NCI-H2081 treated with DMSO at 0.1 percent for 48 hours (cell line): ENCODE results near the gene KIAA1586.
"Not testable (repeated sequence)": the region's sequence is repeated elsewhere in the genome, so short reads cannot be mapped to it uniquely, and the experiment has no call there.

ENCODE experiments used
- DNase-seq: peaks from one replicate; lab custom pipeline; 2025; lab: John Stamatoyannopoulos, UW

Gene KIAA1586, protein sequence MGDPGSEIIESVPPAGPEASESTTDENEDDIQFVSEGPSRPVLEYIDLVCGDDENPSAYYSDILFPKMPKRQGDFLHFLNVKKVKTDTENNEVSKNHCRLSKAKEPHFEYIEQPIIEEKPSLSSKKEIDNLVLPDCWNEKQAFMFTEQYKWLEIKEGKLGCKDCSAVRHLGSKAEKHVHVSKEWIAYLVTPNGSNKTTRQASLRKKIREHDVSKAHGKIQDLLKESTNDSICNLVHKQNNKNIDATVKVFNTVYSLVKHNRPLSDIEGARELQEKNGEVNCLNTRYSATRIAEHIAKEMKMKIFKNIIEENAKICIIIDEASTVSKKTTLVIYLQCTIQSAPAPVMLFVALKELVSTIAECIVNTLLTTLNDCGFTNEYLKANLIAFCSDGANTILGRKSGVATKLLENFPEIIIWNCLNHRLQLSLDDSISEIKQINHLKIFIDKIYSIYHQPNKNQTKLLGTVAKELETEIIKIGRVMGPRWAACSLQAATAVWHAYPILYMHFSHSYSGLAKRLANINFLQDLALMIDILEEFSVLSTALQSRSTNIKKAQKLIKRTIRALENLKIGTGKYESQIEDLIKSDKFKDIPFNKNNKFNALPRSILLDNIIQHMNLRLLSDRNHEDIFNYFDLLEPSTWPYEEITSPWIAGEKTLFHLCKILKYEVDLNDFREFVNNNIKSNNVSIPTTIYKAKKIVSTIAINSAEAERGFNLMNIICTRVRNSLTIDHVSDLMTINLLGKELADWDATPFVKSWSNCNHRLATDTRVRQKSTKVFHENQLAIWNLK

DNA sequence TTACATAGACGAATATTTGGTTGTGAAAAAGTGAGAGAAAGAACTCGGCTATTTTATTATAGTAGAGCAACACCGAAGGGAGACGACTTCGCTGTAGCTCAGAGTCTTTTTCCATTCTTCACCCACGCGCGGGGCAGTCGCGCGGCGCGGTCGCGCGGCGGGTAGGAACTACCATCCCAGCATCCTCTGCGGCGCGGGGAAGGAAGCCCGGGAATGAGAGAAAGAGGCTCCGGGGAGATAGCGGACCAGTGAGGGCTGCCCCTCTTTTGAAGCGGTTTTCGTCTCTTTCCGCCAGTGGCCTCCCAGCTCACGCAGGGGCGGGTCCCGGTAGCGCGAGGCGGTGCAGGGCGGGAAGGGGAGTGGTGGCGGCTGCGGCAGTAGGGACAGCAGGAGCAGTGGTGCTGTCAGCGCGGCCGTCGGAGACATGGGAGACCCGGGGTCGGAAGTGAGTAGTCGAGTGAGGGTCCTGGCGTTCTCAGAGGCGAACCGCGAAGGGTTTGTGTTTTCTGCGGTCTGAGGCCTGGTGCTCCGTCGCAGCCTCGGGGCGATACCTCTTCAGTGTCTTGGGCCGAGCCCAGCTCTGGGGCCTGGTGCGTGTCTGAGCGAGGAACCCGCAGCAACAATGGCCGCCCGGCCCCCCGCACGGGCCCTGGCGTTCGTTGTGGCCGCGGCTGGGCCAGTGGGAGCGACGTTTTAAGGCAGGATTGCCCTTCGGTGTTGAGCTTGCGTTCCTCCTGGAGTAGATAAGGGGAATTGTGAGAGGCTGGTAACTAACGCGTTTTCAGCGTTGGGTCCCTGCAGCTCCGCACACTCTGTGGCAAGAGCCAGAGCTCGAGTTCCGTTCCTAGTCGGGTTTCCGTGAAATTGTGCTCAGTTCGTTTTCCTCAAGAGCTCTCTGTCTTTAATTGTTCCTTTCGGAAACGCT, at the start of gene KIAA1586:
Gene KIAA1586, plus strand, starts transcription at position 362 of the 925 bp plus-strand sequence. Its CDS starts 63 bp downstream, at position 425.
- peak; percentile 63 for DNase-seq

DNA sequence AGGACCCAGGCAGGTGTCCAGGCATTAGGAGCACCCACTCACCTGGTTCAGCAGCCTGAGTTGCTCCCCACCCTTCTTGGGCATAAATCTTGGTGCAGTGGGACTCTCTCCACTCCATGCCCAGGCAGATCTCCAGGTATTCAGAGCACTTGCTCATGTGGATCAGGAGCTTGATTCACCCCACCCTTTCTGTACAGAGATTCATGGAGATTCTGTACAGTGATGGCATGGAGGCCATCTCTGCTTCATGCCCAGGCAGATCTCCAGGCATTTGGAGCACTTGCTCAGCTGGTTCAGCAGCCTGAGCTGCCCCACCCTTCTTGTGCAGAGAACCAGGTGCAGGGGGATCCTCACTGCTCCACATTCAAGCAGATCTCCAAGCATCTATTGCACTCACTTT, 47.4 kb upstream of the KIAA1586 start:
- DNase-seq, result no peak

DNA sequence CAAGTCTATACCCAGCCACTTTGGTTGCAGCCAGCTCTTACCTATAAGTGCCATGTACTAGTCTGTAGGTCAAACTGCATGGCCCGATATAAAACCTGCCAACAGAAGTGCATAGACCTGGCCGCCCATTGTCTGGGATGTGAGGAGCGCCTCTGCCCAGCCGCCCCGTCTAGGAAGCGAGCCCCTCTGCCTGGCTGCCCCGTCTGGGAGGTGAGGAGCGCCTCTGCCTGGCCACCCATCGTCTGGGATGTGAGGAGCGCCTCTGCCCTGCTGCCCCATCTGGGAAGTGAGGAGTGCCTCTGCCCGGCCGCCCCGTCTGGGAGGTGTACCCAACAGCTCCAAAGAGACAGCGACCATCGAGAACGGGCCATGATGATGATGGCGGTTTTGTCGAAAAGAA, 46.7 kb upstream of the KIAA1586 start:
- DNase-seq, result not testable (repeated sequence)

DNA sequence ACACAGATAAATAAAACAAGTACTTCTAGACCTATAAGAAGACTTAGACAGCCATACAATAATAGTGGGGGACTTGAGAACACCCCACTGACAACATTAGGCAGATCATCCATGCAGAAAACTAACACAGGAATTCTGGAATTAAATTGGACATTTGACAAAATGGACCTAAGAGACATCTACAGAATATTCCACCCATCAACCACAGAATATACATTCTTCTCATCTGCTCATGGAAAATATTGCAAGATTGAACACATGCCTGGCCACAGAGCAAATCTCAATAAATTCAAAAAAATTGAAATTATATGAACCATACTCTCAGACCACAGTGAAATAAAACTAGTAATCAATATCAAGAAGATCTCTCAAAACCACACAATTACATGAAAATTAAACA, 44.3 kb upstream of the KIAA1586 start:
- DNase-seq, result no peak

DNA sequence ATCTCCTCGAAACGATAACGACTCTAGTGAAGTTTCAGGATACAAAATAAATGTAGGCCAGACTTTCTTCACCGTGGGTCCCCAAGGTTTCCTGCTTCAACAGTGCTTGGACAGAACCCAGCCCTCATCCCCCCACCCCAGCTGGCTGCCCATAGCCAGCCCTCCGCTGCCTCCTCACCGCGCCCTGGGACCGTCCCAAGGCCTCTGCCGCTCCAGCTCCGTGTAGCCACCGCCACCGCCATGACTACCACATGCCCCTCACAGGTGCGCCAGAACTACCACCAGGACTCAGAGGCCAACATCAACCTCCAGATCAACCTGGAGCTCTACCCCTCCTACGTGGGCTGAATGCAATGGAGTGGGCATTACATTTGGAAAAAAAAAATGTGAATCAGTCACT, 42.2 kb upstream of the KIAA1586 start:
- DNase-seq, result no peak

DNA sequence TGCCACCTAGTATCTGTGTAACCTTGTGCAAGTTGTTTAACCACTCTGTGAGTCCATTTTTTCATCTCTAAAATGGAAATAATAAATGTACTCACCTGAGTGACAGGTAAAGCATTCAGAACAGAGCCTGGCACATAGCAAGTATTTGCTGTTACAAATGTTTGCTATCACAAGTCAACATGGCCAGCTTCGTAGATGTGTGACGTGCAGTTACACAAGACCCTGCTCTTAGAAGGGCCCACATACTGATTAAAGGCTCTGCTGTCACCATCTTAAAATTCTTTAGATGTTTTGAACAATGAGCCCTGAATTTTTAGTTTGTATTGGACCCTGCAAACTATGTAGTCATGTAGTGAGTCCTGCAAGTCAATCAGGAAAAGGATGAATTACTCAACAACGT, 40.4 kb upstream of the KIAA1586 start:
- no peak for DNase-seq

DNA sequence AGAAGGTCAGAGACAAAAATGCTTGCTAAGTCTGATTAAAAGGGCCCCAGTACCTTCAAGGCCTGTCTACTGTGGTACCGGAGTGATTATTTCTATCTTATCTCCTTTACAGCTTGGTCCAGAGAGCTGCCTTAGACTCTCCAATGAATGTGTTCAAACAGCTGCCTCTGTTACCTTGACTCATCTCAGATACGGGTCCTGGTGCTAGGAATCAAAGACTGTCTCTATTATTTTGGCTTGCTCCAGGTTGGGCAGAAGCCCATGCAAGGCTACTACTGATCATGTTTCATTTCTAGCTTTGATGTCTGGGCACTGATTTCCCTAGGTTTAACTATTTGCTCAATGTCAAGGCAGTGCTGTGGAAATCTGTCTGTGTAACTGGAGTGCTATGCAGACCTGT, 38.4 kb upstream of the KIAA1586 start:
- not testable (repeated sequence) for DNase-seq

DNA sequence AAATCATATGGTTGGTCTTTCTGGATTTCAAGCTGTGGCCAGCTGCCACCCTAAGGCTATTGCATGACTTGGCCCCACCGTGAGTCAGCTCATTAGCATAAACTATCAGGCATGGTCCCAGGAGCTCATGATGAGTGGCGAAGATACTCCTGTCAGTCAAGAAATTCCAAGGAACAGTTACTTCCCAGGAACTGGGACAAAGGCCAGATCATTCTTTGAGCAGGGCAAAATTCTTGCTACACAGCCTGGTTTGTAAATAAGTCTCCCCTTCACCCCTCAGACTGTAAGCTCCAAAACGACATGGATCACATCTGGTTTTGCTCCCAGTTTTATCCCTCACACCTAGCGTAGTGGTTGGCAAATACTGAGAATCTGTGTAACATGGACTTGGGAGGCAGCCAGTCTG, 33.0 kb upstream of the KIAA1586 start:
- DNase-seq, result no peak

DNA sequence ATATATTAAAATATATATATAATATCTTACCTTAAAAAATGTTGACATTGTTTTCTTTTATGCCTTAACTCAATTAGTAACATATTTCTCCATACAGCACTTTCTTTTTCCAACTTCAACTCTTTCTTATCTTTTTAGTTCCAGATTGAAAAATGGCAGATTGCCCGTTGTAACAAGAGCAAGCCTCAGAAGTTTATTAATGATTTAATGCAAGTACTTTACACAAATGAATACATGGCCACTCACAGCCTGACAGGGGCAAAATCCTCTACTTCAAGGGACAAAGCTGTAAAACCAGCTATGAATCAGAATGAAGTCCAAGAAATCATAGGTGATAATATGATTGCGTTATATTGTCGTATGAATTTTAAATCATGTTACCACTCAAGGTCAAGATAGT, 29.4 kb upstream of the KIAA1586 start:
- no peak for DNase-seq

DNA sequence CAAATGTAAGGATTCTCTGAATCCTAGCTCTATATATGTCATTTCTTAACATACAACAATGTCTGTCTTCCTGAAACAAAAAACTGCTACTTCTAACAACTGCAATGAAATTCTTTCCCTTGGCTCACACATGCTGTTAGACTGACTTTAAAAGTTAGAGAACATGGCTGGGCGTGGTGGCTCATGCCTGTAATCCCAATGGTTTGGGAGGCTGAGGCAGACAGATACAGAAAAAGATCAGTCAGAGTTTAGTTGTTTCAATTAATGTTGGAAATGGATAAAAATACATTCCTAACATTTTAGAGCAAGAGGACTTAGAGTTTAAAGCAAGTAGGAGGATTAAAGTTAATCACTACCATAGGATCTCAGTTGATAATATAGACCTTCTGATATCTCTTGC, 28.7 kb upstream of the KIAA1586 start:
- no peak for DNase-seq

DNA sequence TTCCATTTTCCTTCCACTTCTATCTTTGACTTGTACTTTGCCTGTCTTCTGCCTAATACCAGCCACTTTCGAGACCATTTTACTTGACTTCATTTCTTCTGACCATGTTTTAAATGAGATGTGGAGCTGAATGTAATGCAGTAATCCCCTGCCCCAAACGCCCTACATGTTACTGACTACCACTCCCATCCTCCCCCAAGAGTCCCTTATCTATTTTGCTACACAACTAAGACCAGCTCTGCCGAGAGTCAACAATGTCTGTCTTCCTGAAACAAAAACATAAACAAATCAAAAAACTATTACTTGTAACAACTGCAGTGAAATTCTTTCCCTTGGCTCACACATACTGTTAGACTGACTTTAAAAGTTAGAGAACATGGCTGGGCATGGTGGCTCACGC, 27.1 kb upstream of the KIAA1586 start:
- DNase-seq, result no peak

DNA sequence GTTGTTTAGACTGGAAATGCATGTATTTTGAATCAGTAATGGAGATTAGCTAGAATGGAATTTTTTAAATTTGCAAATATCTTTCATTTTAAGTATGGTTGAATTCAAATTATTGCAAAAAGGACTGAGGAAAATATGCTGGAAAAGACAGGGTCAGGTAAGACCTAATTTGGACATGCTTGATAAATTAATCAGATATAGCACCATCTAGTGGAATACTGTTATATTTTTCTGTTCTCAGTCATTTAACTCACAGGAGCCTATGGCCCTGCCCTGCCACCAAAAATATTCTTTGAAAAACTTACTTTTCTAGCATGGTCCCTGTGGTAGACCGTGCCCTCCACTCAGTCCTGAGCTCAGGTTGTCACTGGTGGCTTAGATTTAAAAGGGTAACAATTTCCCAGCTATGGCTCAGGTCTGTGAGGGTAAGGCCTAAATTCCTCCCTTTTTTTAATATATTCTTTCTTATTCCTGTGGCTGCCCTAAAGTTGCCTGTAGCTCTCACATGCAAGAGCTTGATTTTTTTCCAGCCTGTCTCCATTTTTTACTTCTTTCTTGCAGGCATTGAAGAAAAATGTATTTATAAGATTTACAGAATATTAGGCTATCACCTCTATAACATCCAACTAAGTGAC, 25.3 kb upstream of the KIAA1586 start:
- peak; percentile 12 for DNase-seq

DNA sequence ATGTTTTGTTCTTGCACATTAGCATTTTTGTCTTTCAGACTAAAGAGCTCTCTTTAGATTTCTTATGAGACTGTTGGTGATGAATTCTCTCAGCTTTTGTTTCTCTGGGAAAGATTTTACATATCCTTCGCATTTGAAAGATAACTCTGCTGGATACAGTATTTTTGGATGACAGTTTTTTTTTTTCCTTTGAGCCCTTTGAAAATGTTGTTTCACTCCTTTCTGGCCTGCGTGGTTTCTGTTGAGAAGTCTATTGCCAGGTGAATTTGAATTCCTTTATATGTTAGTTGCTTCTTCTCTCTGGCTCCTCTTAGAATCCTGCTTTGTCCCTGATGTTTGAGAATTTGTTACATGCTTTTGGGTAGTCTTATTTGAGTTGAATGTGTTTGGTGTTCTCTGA, 22.2 kb upstream of the KIAA1586 start:
- no peak for DNase-seq

DNA sequence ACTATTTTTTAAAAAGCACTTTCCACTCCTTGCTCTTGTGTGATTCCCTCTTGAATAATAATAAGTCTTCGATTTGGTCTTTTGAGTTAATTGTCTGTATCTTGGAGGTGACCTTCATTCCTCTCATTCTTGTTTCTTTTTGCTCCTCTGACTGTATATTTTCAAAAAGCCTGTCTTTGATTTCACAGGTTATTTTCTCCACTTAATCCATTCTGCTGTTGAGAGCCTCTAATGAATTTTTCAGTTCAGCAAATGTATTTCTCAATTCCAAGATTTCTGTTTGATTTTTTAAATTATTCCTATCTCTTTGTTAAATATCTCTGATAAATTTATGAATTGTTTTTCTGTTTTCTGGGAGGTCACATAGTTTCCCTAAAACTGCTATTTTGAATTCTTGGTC, 21.7 kb upstream of the KIAA1586 start:
- no peak for DNase-seq

DNA sequence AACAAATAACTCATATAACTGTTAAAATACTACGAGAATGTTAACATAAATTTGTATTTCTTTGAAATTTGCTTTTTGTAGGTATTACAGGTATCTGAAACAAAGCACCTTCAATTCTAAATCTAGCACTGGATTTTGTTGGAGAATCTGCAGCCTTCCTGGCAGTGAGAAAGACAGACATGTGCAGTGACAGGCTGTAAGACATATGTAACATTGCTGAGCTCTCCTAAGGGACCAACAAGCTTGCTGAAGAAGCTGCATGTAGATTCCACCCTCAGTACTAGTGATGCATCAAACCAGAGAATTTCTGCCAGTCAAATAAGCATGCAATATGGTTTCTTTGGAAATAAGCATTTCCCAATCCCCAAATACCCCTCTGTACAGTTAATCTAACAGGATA, 20.5 kb upstream of the KIAA1586 start:
- DNase-seq, result no peak

DNA sequence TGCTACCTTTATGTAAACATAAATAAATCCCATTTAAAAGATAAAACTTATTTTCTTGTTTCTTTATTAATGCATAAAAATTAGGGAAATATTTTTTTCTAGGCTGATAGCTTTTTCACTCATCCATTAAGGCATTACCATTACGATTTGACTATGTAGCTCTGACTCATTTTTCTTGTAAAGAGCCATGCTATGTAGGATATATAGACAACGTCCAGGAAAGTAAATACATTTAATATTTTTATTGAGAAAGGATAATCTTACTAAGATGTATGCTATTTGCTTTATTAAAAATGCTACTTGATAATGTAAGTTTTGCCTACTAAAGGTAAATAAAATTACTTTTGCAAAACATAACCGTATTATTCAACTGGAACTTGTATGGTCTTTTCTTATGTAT, 19.2 kb upstream of the KIAA1586 start:
- DNase-seq, result no peak

DNA sequence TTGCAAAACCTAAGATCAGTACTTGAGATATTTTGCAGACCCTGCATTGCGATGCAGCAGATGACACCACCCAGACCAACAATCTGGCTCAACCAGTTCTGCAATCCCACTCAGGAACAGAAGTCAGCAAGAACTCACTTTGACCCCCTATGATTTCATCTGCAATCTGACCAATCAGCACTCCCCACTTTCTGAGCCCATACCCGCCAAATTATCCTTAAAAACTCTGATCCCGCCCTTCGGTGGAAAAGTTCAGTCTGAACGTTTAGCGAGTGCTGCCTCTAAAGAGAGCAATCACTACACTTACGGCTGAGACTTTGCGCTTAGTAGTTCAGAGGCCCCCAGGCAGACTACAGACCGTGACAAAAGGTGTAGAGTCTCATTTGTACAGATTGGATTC, 17.3 kb upstream of the KIAA1586 start:
- DNase-seq, result no peak

DNA sequence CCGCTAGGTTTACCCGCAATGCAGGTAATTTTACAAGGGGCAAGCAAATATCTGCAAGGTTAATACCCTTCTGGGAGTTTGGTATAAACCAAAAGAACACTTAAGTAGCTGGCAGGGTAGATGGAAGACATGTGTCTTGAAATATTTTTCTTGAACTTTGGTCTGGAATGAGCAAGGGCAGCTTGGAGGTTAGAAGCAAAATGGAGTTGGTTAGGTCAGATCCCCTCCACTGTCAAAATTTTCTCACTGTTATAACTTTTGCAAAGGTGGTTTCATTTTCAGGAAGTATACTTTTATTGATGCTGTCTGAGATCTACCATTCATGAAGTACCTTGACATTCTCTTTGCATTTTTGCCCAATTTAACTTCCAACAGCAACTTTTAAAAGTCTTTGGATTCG, 13.3 kb upstream of the KIAA1586 start:
- no peak for DNase-seq

DNA sequence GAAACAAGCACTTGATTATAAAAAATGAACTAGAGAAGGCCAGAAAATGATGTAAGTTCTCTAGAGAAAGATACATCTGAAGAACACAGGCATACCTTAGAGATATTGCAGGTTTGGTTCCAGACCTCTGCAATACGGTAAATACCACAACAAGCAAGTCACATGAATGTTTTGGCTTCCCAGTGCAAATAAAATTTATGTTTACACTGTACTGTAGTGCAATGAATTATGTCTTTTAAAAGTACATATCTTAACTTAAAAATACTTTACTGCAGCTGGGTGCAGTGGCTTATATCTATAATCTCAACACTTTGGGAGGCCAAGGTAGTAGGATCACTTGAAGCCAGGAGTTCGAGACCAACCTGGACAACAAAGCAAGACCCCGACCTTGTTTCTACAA, 10.9 kb upstream of the KIAA1586 start:
- DNase-seq, result no peak

DNA sequence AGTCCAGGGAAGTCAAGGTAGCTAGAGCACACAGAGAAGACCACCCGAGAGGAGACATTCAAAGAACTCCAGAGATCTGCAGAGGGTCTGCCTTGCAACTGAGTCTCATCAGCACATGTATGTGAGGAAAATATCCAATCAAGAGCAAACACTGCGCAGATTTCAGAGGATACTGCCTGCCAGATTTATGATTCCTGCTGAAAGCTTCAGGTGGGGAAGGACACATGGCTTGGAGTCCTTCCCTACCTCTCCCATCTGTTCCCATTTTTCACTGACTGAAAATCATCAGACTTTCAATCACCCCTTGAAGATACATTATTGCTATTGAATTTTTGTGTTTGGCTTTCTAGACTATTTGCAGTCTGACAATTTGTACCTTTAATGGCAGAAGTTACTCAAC, 7.6 kb upstream of the KIAA1586 start:
- DNase-seq, result no peak

DNA sequence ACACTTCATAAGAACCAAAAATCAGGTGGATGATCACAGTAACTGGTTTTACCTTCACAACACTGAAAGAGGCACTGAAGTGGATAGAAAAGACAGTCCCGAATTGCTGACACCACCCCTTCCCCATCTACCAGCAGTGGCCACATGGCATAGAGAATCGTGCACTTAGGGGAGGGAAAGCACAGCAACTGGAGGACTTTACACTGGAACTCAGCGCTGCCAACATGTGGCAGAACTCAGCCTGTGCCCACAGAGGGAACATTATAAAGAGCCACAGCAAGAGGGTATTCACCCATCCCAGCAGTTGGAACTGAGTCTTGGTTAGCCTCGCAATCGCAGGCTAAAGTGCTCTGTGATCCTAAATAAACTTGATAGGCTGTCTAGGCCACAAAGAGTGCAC, 6.5 kb upstream of the KIAA1586 start:
- no peak for DNase-seq

DNA sequence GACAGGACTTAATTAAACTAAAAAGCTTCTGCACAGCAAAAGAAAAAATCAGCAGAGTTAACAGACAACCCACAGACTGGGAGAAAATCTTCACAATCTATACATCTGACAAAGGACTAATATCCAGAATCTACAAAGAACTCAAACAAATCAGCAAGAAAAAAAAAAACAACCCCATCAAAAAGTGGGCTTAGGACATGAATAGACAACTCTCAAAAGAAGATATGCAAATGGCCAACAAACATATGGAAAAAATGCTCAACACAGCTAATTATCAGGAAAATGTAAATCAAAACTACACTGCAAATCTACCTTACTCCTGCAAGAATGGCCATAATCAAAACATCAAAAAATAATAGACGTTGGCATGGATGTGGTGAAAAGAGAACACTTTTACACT, 2.4 kb upstream of the KIAA1586 start:
- DNase-seq, result not testable (repeated sequence)
